PC-3 (cell line): Measurements from ENCODE around the gene CUL2. TPM values are rescaled to one million over a fixed set of nuclear protein-coding genes. Genes with fewer than 3 reads are reported as not detected.

Experiments
- ATAC-seq: fragments of 200-7000 bp; cut with Tn5 transposase; 2 replicates; pipeline ENCODE4 v1.9.1; 2020; ENCODE audit warnings: mild to moderate bottlenecking, moderate library complexity
- BruUV-seq: library from RNA; stranded (reverse); fragments of 400-500 nt; replicated peaks from 2 replicates; lab custom pipeline; 2021; lab: Mats Ljungman, UMichigan
- CTCF ChIA-PET: fragments of 300-600 bp; sonication (Branson Sonifier 250); formaldehyde crosslinking; loops from one replicate; lab custom pipeline; 2022; ENCODE audit warnings: antibody characterized with exemption; lab: Charles Lee
- POLR2A ChIA-PET: fragments of 300-600 bp; sonication (Branson Sonifier 250); formaldehyde crosslinking; loops from one replicate; lab custom pipeline; 2022; ENCODE audit warnings: antibody characterized with exemption; ENCODE audit not compliant: unreplicated experiment; lab: Charles Lee
- DNase-seq: peaks from one replicate; pipeline ENCODE4 v3.0.0-alpha.2; 2015
- H2AFZ ChIP-seq: fragments of 300-600 bp; sonication (generic); 2 replicates; pipeline ENCODE4 v1.6.0; 2016; ENCODE audit warnings: antibody characterized with exemption, low read length
- H3F3A ChIP-seq: fragments of 300-600 bp; sonication (generic); one replicate; pipeline ENCODE4 v1.6.0; 2017; ENCODE audit warnings: antibody characterized with exemption, low read length, control low read depth, mild to moderate bottlenecking; ENCODE audit not compliant: unreplicated experiment
- H3K27ac ChIP-seq: fragments of 300-600 bp; sonication (generic); 2 replicates; pipeline ENCODE4 v1.5.1; 2016; ENCODE audit warnings: mild to moderate bottlenecking, low read length
- H3K27me3 ChIP-seq: fragments of 300-600 bp; sonication (generic); 2 replicates; pipeline ENCODE4 v1.6.1; 2016; ENCODE audit warnings: low read length, mixed read lengths
- H3K36me3 ChIP-seq: fragments of 300-600 bp; sonication (generic); 2 replicates; pipeline ENCODE4 v1.6.1; 2016; ENCODE audit warnings: low read depth, mixed run types, low read length, mixed read lengths
- H3K4me1 ChIP-seq: fragments of 300-600 bp; sonication (generic); 2 replicates; pipeline ENCODE4 v1.5.1; 2016; ENCODE audit warnings: low read length; ENCODE audit not compliant: insufficient read depth
- H3K4me2 ChIP-seq: fragments of 300-600 bp; sonication (generic); 2 replicates; pipeline ENCODE4 v1.6.0; 2016; ENCODE audit warnings: low read length
- H3K4me3 ChIP-seq: fragments of 300-600 bp; sonication (generic); 2 replicates; pipeline ENCODE4 v1.5.1; 2016; ENCODE audit warnings: mild to moderate bottlenecking, low read length, mixed read lengths
- H3K79me2 ChIP-seq: fragments of 300-600 bp; sonication (generic); 2 replicates; pipeline ENCODE4 v1.6.1; 2017; ENCODE audit warnings: low read length, mixed read lengths
- H3K9ac ChIP-seq: fragments of 300-600 bp; sonication (generic); 2 replicates; pipeline ENCODE4 v1.6.0; 2016; ENCODE audit warnings: mild to moderate bottlenecking, low read length
- H3K9me2 ChIP-seq: fragments of 300-600 bp; sonication (generic); replicated peaks from 2 replicates; pipeline ENCODE4 v1.6.1; 2016; ENCODE audit warnings: mixed run types, low read length, mixed read lengths
- H3K9me3 ChIP-seq: fragments of 300-600 bp; sonication (generic); 2 replicates; pipeline ENCODE4 v1.6.1; 2016; ENCODE audit warnings: low read length, mixed read lengths
- H4K20me1 ChIP-seq: fragments of 300-600 bp; sonication (generic); 2 replicates; pipeline ENCODE4 v1.6.1; 2016; ENCODE audit warnings: low read length, mixed read lengths
- EZH2 ChIP-seq: fragments of 300-600 bp; sonication (generic); IDR thresholded peaks from one replicate; pipeline ENCODE4 v1.6.1; 2017; ENCODE audit warnings: antibody characterized with exemption, mild to moderate bottlenecking, low read length; ENCODE audit not compliant: unreplicated experiment
- EZH2phosphoT487 ChIP-seq: fragments of 300-600 bp; sonication (generic); IDR thresholded peaks from 2 replicates; pipeline ENCODE4 v1.6.1; 2018; ENCODE audit warnings: mild to moderate bottlenecking, antibody characterized with exemption, low read length, borderline replicate concordance
- intact Hi-C: fragments of 100-400 bp; cut with micrococcal nuclease; formaldehyde crosslinking; loops from 2 replicates; pipeline ENCODE4 v1.9.0; 2023
- total RNA-seq: library from RNA; depleted of rRNA; stranded (reverse); fragments of >200 nt; gene quantifications from 2 replicates; pipeline ENCODE4 v1.2.3, GENCODE V29; 2014
- TF ChIP-seq, protein P1 (sequence below): fragments of 300-600 bp; sonication (generic); conservative IDR thresholded peaks from 2 replicates; pipeline ENCODE4 v1.5.1; 2017; ENCODE audit warnings: antibody characterized with exemption, low read depth, mild to moderate bottlenecking, low read length

The CUL2 gene
- total RNA-seq, 1 experiment from 2014 or later = 129 TPM

DNA sequence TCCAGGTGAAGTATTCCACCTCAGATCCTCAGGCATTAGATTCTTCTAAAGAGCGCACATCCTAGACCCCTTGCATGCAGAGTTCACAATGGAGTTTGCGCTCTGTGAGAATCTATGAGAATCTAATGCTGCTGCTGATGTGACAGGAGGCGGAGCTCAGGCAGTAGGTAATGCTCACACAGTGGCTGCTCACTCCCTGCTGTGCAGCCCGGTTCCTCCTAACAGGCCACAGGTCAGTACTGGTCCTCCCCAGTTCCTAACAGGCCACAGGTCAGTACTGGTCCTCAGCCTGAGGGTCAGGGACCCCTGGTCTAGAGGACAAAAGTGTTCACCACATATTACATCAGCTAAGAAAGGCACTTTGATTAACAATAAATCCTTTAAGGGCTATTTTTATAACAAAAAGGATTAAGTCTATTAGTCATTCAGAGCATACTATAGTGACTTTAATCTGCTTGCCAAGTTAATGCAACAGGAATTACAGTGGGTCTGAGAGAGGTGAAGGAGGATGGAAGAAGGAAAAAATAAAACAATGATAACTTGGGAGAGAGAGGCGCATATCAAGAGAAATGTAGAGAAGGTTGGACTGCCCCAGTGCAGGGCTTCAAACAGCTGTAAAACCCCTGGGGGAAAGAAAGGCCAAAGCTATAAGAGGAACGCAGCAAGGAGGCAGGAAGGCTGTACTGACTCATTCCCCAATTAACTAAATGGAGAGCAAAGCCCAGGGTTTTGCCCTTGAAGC is 49.2 kb downstream of the CUL2 start:
- ChIA-PET POLR2A (interaction anchor here (0.6 kb wide), 1 partner anchor 360 kb away, joined by 5 read pairs; no protein-coding TSS in a partner anchor), CTCF (interaction anchor here (0.6 to 1.4 kb wide), 8 partner anchors 15 to 181 kb away, joined by 3 to 13 read pairs (median 4); no protein-coding TSS in a partner anchor)
- no peak overlapping the region for H2AFZ ChIP-seq
- H3K9me2 ChIP-seq = no peaks in the 10 kb centered on the region
- TF ChIP-seq EZH2 (no peak), EZH2phosphoT487 (no peak)
- TF ChIP-seq, protein P1, sequence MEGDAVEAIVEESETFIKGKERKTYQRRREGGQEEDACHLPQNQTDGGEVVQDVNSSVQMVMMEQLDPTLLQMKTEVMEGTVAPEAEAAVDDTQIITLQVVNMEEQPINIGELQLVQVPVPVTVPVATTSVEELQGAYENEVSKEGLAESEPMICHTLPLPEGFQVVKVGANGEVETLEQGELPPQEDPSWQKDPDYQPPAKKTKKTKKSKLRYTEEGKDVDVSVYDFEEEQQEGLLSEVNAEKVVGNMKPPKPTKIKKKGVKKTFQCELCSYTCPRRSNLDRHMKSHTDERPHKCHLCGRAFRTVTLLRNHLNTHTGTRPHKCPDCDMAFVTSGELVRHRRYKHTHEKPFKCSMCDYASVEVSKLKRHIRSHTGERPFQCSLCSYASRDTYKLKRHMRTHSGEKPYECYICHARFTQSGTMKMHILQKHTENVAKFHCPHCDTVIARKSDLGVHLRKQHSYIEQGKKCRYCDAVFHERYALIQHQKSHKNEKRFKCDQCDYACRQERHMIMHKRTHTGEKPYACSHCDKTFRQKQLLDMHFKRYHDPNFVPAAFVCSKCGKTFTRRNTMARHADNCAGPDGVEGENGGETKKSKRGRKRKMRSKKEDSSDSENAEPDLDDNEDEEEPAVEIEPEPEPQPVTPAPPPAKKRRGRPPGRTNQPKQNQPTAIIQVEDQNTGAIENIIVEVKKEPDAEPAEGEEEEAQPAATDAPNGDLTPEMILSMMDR = no peak
- H3K79me2 ChIP-seq = peaks cover 15% of the 10 kb centered on the region; the same call in 1 of the 2 replicates
- H3K27me3 ChIP-seq = no peaks in the 10 kb centered on the region
- no peaks in the 10 kb centered on the region for H3K9me3 ChIP-seq
- H3F3A ChIP-seq = peaks cover 2% of the 10 kb centered on the region
- no peak overlapping the region; the same call in 1 of the 2 replicates for H3K9ac ChIP-seq
- BruUV-seq = no TSS peak
- no peaks in the 10 kb centered on the region for H4K20me1 ChIP-seq
- H3K4me1 ChIP-seq = peaks cover 46% of the 10 kb centered on the region
- H3K4me2 ChIP-seq = peak overlapping the region; percentile 3
- DNase-seq (peak; percentile 72), ATAC-seq (peak; percentile 77)
- peak overlapping the region; percentile 49 for H3K27ac ChIP-seq
- H3K4me3 ChIP-seq = no peak overlapping the region
- intact Hi-C loops = loop anchor here (1.0 to 2.0 kb wide), 3 partner anchors 35 to 50 kb away; partner anchors contain the start of gene CUL2
- peaks cover 63% of the 10 kb centered on the region for H3K36me3 ChIP-seq

DNA sequence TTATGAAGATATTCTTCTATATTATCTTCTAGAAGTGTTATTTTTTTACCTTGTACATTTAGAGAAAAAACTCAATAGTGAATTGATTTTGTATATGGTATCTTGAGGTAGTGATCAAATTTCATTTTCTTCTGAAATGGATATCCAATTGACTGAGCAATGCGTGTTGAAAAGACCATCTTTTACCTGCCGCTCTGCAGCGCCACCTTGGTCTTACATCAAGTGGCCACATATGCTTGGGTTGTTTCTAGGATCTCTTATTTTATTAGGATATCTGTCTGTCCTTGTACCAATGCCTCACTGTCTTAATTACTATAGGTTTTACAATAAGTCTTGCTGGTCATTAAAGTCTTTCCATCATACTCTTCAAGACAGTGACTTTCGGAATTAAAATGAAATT is 53.0 kb downstream of the CUL2 start:
- peaks cover 20% of the 10 kb centered on the region for H3K4me1 ChIP-seq
- POLR2A ChIA-PET = no interaction called here
- H3F3A ChIP-seq = peaks cover 2% of the 10 kb centered on the region
- ATAC-seq (no peak), DNase-seq (no peak)
- no peak overlapping the region for H3K4me3 ChIP-seq
- H3K9me3 ChIP-seq = no peaks in the 10 kb centered on the region
- no peaks in the 10 kb centered on the region for H4K20me1 ChIP-seq
- CTCF ChIA-PET = no interaction called here
- H3K27me3 ChIP-seq = no peaks in the 10 kb centered on the region
- H3K9ac ChIP-seq = no peak overlapping the region
- H3K27ac ChIP-seq = no peak overlapping the region
- no peak overlapping the region for H2AFZ ChIP-seq
- no peak overlapping the region for H3K4me2 ChIP-seq
- intact Hi-C loops = no loop called here
- H3K79me2 ChIP-seq = 0 out of 2 replicates have a peak, but pooled peaks cover 5% of the 10 kb centered on the region
- H3K36me3 ChIP-seq = peaks cover 64% of the 10 kb centered on the region
- no peaks in the 10 kb centered on the region for H3K9me2 ChIP-seq
- BruUV-seq = no TSS peak
- TF ChIP-seq EZH2 (no peak), EZH2phosphoT487 (no peak)
- TF ChIP-seq, protein P1 = peak; percentile 63

DNA sequence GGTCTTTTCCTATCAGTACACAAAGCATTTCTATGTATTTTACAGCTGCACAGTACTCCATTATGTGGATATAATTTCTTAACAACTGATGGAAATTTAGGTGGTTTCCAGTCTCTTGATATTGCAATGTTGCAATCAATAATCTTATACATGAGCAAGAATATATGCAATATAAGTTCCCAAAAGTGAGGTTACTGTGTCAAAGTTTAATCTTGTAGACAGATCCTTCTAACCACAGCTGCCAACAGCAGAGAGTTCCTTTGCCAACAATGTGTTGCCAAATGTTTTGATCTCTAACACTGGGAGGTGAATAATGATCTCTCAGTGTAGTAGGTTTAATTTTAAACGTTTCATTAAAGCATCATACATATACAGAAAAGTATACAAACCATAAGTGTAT is 54.5 kb downstream of the CUL2 start:
- Histone ChIP-seq H3F3A (no peaks in the 10 kb centered on the region), H3K27me3 (no peaks in the 10 kb centered on the region), H3K9me2 (no peaks in the 10 kb centered on the region), H3K79me2 (0 out of 2 replicates have a peak, but pooled peaks cover 5% of the 10 kb centered on the region), H3K4me2 (no peak overlapping the region), H3K9ac (no peak overlapping the region), H4K20me1 (no peaks in the 10 kb centered on the region), H2AFZ (no peak overlapping the region), H3K27ac (no peak overlapping the region), H3K9me3 (no peaks in the 10 kb centered on the region), H3K36me3 (peaks cover 74% of the 10 kb centered on the region), H3K4me1 (peaks cover 5% of the 10 kb centered on the region), H3K4me3 (no peak overlapping the region)
- no TSS peak for BruUV-seq
- ATAC-seq = no peak
- TF ChIP-seq EZH2 (no peak), EZH2phosphoT487 (no peak)
- TF ChIP-seq, protein P1 = no peak
- intact Hi-C loops = no loop called here
- CTCF ChIA-PET = no interaction called here
- POLR2A ChIA-PET = interaction anchor here (0.6 kb wide), 2 partner anchors 20 to 56 kb away, joined by 3 read pairs; no protein-coding TSS in a partner anchor
- DNase-seq = no peak
